Measurements from ENCODE around the gene RHO. TPM values are rescaled to one million over a fixed set of nuclear protein-coding genes. Genes with fewer than 3 reads are reported as not detected.

Gene RHO
- total RNA-seq, 2 donors from 2014 or later: not detected

DNA sequence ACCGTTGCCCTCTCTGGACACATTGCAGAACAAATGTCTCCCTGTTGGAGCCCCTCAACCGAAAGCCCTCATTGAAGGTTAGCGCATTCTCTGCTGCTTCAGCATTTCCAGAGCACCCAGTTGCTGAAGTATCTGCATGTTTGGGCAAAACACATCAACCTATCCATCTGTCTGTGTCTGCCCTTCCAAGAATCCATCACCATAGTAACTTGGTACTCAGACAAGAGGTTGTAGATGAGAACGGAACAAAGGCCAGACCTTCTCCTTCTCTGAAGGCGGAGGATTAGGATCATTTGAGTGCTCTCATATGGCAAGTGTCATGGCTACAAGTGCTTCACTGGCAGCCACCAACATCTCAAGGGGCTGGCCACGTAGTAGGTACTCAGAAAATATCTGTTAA lies 23.1 kb upstream of the RHO start:
- Histone ChIP-seq H3K4me1 (no peaks in the 10 kb centered on the region), H3K27me3 (no peaks in the 10 kb centered on the region), H3K36me3 (no peaks in the 10 kb centered on the region), H3K27ac (no peak overlapping the region), H3K9ac (ENCODE audit: low read depth in 2 of 2, low read length in 2 of 2) (no peak overlapping the region), H3K4me3 (no peak overlapping the region), H3K9me3 (no peaks in the 10 kb centered on the region)
- intact Hi-C loops (cut with DNase I): no loop called here
- DNase-seq: no peak
- TF ChIP-seq, protein P1, sequence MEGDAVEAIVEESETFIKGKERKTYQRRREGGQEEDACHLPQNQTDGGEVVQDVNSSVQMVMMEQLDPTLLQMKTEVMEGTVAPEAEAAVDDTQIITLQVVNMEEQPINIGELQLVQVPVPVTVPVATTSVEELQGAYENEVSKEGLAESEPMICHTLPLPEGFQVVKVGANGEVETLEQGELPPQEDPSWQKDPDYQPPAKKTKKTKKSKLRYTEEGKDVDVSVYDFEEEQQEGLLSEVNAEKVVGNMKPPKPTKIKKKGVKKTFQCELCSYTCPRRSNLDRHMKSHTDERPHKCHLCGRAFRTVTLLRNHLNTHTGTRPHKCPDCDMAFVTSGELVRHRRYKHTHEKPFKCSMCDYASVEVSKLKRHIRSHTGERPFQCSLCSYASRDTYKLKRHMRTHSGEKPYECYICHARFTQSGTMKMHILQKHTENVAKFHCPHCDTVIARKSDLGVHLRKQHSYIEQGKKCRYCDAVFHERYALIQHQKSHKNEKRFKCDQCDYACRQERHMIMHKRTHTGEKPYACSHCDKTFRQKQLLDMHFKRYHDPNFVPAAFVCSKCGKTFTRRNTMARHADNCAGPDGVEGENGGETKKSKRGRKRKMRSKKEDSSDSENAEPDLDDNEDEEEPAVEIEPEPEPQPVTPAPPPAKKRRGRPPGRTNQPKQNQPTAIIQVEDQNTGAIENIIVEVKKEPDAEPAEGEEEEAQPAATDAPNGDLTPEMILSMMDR (IDR thresholded peaks at IDR 0.05): no peak

DNA sequence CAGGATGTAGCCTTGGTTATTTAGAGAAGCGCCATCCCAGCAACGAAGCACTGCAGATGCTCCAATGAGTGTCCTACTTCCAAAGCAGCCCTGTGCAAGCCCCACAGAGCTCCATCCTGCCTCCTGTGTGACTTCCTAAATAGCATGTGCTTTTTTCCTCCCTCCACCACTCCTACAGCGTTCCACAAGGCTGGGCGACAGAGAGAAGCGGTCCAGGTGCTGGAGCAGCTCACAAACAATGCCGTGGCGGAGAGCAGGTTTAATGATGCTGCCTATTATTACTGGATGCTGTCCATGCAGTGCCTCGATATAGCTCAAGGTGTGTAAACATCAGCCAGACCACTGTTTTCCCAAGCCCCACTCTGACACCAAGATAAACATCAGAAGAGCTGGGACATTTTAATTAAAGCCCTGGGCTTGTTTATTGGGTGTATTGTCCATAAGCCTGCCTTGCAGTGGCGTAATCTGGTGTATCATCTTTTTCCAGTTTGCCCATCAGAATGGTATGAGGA lies 22.2 kb upstream of the RHO start:
- TF ChIP-seq, protein P1 (IDR thresholded peaks at IDR 0.05): no peak
- intact Hi-C loops (cut with DNase I): no loop called here
- H3K36me3 ChIP-seq: no peaks in the 10 kb centered on the region
- no peaks in the 10 kb centered on the region for H3K4me1 ChIP-seq
- H3K27me3 ChIP-seq: no peaks in the 10 kb centered on the region
- no peak overlapping the region for H3K27ac ChIP-seq
- no peak overlapping the region for H3K4me3 ChIP-seq
- H3K9me3 ChIP-seq: no peaks in the 10 kb centered on the region
- DNase-seq: no peak
- H3K9ac ChIP-seq (ENCODE audit: low read depth in 2 of 2, low read length in 2 of 2): no peak overlapping the region

DNA sequence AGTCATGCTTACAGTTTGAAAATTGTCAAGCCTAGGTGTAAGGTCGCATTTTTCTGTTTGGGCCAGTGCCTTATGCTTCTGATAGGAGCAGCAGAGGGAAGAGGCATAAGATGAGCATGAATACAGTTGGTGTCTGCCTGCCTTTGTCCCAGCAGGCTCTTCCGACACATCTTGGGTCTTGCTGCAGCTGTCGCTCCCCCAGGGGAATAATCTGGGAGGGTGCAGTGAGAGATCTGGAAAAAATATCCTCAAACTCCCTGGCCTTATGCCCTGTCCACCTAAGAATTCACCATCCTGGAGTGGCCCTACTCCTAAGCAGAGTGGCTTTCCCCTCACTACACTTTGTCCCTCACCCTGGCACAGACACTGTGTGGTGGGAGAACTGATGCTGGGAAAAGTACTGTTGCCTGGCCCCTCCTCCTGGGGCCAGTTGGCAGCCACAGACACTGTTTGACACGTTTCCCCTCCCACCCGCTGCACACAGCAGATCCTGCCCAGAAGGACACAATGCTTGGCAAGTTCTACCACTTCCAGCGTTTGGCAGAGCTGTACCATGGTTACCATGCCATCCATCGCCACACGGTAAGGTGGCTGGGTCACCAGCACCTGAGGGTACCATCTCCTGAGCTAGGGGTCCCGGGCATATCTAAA lies 21.1 kb upstream of the RHO start:
- DNase-seq: no peak
- Histone ChIP-seq H3K27me3 (no peaks in the 10 kb centered on the region), H3K9ac (ENCODE audit: low read depth in 2 of 2, low read length in 2 of 2) (no peak overlapping the region), H3K9me3 (no peaks in the 10 kb centered on the region), H3K4me1 (no peaks in the 10 kb centered on the region), H3K36me3 (no peaks in the 10 kb centered on the region), H3K4me3 (no peak overlapping the region), H3K27ac (no peak overlapping the region)
- TF ChIP-seq, protein P1 (IDR thresholded peaks at IDR 0.05): no peak
- intact Hi-C loops (cut with DNase I): no loop called here

DNA sequence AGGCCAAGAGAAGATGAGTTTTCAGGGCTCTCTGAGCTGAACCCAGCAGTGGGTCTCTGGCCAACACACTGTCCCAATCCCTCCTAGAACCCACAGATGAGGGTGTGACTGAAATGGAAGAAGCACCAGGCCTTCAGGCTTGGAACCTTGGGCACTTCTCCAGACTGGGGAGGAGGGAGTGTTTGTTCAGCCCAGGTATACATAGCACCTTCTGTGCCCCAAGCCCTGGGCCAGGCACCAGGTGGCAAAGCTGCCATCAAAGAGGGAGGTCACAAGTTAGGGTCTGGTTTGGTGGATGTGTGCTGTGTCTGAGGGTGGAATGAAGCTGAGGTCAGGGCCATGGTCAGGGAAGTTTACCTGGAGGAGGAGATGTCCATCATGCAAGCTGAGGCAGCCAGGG lies 15.8 kb upstream of the RHO start:
- TF ChIP-seq, protein P1 (IDR thresholded peaks at IDR 0.05): no peak
- Histone ChIP-seq H3K9ac (ENCODE audit: low read depth in 2 of 2, low read length in 2 of 2) (no peak overlapping the region), H3K4me1 (no peaks in the 10 kb centered on the region), H3K4me3 (no peak overlapping the region), H3K36me3 (no peaks in the 10 kb centered on the region), H3K27ac (no peak overlapping the region), H3K9me3 (no peaks in the 10 kb centered on the region), H3K27me3 (no peaks in the 10 kb centered on the region)
- no peak for DNase-seq
- intact Hi-C loops (cut with DNase I): no loop called here

DNA sequence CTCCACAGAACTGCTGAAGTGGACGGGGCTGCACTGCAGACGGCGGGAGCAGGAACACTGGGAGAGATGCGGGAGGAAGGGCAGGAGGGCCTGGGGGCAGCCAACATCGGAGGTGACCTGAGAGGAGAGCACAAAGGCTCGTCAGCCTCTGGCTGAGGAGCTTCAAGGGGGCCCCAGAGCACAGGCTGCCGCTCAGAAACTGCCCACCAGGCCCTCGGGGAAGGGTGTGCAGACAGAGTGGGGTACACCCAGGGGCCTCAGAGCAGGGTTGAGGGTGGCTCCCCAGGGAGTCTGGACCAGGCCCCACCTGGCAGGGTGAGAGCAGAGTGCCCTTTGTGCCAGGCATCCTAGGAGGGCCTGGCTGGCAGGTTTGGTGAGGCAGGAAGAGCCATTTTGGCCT lies 14.7 kb upstream of the RHO start:
- Histone ChIP-seq H3K27me3 (no peaks in the 10 kb centered on the region), H3K9me3 (no peaks in the 10 kb centered on the region), H3K9ac (ENCODE audit: low read depth in 2 of 2, low read length in 2 of 2) (no peak overlapping the region), H3K27ac (no peak overlapping the region), H3K4me1 (no peaks in the 10 kb centered on the region), H3K4me3 (no peak overlapping the region), H3K36me3 (no peaks in the 10 kb centered on the region)
- intact Hi-C loops (cut with DNase I): no loop called here
- no peak for DNase-seq
- TF ChIP-seq, protein P1 (IDR thresholded peaks at IDR 0.05): no peak

All from colonic mucosa (tissue), 4 donors.